ENCODE data around the gene ZNF625.

ZNF625 gene

DNA sequence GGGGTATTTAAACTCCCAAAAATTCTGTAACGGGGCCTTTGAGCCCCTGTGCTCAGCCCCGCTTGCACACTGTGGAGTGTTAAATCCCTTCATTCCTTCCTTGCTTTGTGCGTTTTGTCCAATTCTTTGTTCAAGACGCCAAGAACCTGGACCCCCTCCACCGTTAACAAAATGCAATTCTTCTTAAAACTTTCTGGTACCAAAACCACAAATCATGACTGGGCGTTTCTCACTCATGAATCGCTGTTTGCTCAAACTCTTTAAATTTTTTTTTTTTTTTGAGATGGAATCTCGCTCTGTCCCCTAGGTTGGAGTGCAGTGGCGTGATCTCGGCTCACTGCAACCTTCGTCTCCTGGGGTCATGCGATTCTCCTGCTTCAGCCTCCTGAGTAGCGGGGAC, 17.3 kb downstream of the ZNF625 start:
- TF ChIP-seq, protein P1, sequence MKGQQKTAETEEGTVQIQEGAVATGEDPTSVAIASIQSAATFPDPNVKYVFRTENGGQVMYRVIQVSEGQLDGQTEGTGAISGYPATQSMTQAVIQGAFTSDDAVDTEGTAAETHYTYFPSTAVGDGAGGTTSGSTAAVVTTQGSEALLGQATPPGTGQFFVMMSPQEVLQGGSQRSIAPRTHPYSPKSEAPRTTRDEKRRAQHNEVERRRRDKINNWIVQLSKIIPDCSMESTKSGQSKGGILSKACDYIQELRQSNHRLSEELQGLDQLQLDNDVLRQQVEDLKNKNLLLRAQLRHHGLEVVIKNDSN (IDR thresholded peaks at IDR 0.05), result no peak
- no peak for TF ChIP-seq CEBPB (IDR thresholded peaks at IDR 0.05)
- no peak for TF ChIP-seq NFIC (IDR thresholded peaks at IDR 0.05)
- TF ChIP-seq EGR1 (IDR thresholded peaks at IDR 0.05), result no peak
- TF ChIP-seq TCF12 (IDR thresholded peaks at IDR 0.05; ENCODE audit: low read depth), result no peak
- no peak for TF ChIP-seq CREB1 (IDR thresholded peaks at IDR 0.05; ENCODE audit: low read depth)
- TF ChIP-seq TEAD4 (IDR thresholded peaks at IDR 0.05), result no peak
- no peak for TF ChIP-seq FOXM1 (IDR thresholded peaks at IDR 0.05; ENCODE audit: borderline replicate concordance, low read depth)
- TF ChIP-seq TAF1 (IDR thresholded peaks at IDR 0.05; ENCODE audit: low read depth), result no peak
- TF ChIP-seq, protein P2, sequence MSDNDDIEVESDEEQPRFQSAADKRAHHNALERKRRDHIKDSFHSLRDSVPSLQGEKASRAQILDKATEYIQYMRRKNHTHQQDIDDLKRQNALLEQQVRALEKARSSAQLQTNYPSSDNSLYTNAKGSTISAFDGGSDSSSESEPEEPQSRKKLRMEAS (IDR thresholded peaks at IDR 0.05), result no peak
- no peak for TF ChIP-seq RAD21 (IDR thresholded peaks at IDR 0.05; ENCODE audit: low read depth)
- no peak for TF ChIP-seq ZBTB7A (IDR thresholded peaks at IDR 0.05; ENCODE audit: low read depth)
- TF ChIP-seq, protein P3, sequence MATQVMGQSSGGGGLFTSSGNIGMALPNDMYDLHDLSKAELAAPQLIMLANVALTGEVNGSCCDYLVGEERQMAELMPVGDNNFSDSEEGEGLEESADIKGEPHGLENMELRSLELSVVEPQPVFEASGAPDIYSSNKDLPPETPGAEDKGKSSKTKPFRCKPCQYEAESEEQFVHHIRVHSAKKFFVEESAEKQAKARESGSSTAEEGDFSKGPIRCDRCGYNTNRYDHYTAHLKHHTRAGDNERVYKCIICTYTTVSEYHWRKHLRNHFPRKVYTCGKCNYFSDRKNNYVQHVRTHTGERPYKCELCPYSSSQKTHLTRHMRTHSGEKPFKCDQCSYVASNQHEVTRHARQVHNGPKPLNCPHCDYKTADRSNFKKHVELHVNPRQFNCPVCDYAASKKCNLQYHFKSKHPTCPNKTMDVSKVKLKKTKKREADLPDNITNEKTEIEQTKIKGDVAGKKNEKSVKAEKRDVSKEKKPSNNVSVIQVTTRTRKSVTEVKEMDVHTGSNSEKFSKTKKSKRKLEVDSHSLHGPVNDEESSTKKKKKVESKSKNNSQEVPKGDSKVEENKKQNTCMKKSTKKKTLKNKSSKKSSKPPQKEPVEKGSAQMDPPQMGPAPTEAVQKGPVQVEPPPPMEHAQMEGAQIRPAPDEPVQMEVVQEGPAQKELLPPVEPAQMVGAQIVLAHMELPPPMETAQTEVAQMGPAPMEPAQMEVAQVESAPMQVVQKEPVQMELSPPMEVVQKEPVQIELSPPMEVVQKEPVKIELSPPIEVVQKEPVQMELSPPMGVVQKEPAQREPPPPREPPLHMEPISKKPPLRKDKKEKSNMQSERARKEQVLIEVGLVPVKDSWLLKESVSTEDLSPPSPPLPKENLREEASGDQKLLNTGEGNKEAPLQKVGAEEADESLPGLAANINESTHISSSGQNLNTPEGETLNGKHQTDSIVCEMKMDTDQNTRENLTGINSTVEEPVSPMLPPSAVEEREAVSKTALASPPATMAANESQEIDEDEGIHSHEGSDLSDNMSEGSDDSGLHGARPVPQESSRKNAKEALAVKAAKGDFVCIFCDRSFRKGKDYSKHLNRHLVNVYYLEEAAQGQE (IDR thresholded peaks at IDR 0.05; ENCODE audit: low read depth), result no peak
- no peak for TF ChIP-seq EP300 (IDR thresholded peaks at IDR 0.05; ENCODE audit: borderline replicate concordance)
- TF ChIP-seq YY1 (IDR thresholded peaks at IDR 0.05; ENCODE audit: low read depth), result no peak

DNA sequence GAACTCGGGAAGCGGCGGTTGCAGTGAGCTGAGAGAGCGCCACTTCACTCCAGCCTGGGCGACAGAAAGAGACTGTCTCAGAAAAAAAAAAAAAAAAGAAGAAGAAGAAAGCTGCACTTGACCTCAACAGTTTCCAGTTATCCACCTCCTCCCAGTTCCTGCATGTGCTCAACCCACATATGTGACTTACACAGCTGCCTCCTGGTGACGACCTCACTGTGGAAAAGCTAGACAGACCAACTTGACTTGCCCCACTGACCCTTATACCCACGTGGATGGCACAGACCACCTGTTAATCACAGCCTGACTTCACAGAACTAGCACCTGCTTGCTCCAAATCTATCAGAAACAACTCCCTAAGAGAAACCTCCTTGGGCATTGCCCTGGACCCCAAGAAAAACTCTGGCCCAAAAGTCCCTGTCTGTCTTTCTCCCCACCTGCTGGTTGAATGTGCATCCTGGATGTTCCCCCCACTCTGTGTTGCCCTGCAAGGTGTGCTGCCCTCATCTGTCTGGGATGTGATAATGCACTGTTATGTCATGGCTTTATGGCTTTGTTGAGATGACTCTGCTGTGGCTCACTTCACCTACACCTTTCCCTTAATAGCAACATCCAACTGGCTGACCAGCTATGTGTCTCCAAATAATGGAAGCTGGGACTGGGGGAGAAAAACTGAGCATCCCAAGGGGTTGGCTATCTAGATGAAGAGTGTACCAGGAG, 19.2 kb downstream of the ZNF625 start:
- no peak for TF ChIP-seq CEBPB (IDR thresholded peaks at IDR 0.05)
- no peak for TF ChIP-seq TAF1 (IDR thresholded peaks at IDR 0.05; ENCODE audit: low read depth)
- TF ChIP-seq TCF12 (IDR thresholded peaks at IDR 0.05; ENCODE audit: low read depth), result no peak
- TF ChIP-seq NFIC (IDR thresholded peaks at IDR 0.05), result no peak
- TF ChIP-seq, protein P1 (IDR thresholded peaks at IDR 0.05), result no peak
- TF ChIP-seq ZBTB7A (IDR thresholded peaks at IDR 0.05; ENCODE audit: low read depth), result no peak
- TF ChIP-seq RAD21 (IDR thresholded peaks at IDR 0.05; ENCODE audit: low read depth), result no peak

DNA sequence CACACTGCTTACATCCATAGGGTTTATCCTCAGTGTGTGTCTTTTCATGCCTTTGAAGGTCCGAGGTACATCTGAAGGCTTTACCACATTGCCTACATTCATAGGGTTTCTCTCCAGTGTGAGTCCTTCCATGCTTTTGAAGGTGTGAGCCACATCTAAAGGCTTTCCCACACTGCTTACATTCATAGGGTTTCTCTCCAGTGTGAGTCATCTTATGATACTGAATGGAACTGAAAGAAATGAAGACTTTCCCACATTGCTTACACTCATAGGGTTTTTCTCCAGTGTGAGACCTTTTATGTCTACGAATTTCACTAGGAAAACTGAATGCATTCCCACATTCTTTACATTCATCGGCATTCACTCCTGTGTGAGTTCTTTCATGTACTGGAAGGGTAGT, 23.5 kb downstream of the ZNF625 start:
- TF ChIP-seq TAF1 (IDR thresholded peaks at IDR 0.05; ENCODE audit: low read depth) (no peak), EP300 (IDR thresholded peaks at IDR 0.05; ENCODE audit: borderline replicate concordance) (no peak), CEBPB (IDR thresholded peaks at IDR 0.05) (no peak), TCF12 (IDR thresholded peaks at IDR 0.05; ENCODE audit: low read depth) (no peak)
- TF ChIP-seq, protein P2 (IDR thresholded peaks at IDR 0.05), result no peak

DNA sequence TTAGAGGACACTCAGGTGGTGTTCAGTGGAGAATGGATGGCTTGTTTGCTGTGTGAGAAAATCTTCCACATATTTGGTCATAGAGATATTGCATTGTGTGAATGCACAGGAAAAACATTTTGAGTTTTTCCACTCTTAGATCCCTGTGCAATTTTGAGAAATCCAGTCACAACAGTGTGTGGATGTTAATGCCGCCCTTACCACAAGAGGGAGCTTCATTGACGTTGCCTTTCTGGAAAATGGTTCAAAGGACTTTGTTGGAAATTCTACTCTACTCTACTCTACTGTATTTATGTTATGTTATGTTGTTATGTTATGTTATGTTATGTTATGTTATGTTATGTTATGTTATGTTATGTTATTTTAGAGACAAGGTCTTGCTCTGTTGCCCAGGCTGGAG, 29.8 kb downstream of the ZNF625 start:
- TF ChIP-seq, protein P3 (IDR thresholded peaks at IDR 0.05; ENCODE audit: low read depth), result no peak
- peak; percentile 38; the same call in 1 of the 2 replicates for TF ChIP-seq RAD21 (IDR thresholded peaks at IDR 0.05; ENCODE audit: low read depth)

DNA sequence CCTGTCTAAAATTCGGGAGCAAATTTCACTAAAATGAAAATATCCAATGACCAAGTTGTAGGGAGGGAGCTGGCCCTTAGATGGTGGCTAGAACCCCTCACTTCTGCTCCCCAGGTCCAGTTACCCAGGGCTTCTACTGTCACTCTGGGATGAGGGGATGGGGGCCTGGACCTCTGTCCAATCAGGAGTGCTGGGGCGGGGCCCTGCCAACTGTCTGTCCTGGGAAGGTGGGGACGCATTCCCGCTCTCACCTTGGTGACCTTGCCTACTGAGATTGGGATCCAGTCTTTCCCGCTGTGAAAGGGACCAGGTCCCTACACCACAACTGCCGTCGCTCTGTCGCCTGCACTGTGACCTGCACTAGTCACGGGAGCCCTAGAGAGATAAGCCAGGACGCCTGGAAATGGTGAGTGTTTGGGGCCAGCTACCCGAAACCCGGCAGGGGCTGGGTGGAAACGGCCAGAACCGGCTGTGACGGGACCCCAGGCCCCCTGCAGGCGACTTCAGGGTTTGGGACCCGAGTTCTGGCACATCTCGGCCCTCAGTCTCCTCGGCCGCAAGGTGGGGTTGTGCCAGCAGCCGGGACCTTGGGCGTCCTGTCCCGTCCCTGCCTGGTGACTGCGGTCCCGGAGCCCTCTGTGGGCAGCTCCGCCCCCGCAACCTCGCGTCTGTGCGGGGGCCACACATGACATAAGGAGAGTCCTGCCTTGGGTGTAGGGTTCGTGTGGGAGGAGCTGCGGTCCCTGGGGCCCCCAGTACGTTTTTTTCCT, 39.1 kb downstream of the ZNF625 start:
- TF ChIP-seq RAD21 (IDR thresholded peaks at IDR 0.05; ENCODE audit: low read depth), result no peak
- TF ChIP-seq NFIC (IDR thresholded peaks at IDR 0.05), result no peak
- no peak for TF ChIP-seq ZBTB7A (IDR thresholded peaks at IDR 0.05; ENCODE audit: low read depth)
- TF ChIP-seq EP300 (IDR thresholded peaks at IDR 0.05; ENCODE audit: borderline replicate concordance), result no peak
- TF ChIP-seq, protein P3 (IDR thresholded peaks at IDR 0.05; ENCODE audit: low read depth), result no peak
- no peak for TF ChIP-seq TAF1 (IDR thresholded peaks at IDR 0.05; ENCODE audit: low read depth)
- no peak for TF ChIP-seq TEAD4 (IDR thresholded peaks at IDR 0.05)
- no peak for TF ChIP-seq FOXM1 (IDR thresholded peaks at IDR 0.05; ENCODE audit: borderline replicate concordance, low read depth)
- no peak for TF ChIP-seq EGR1 (IDR thresholded peaks at IDR 0.05)
- no peak for TF ChIP-seq YY1 (IDR thresholded peaks at IDR 0.05; ENCODE audit: low read depth)
- TF ChIP-seq CREB1 (IDR thresholded peaks at IDR 0.05; ENCODE audit: low read depth), result no peak
- TF ChIP-seq, protein P2 (IDR thresholded peaks at IDR 0.05), result no peak
- TF ChIP-seq TCF12 (IDR thresholded peaks at IDR 0.05; ENCODE audit: low read depth), result no peak

All from Ishikawa (cell line).